Measurements from ENCODE around the gene SNAPC4. TPM values are rescaled to one million over a fixed set of nuclear protein-coding genes. Genes with fewer than 3 reads are reported as not detected.
"Not testable (repeated sequence)": the region's sequence is repeated elsewhere in the genome, so short reads cannot be mapped to it uniquely, and the experiment has no call there.

SNAPC4 gene
- polyA plus RNA-seq, 1 donor from 2014 or later = 6.8 TPM

DNA sequence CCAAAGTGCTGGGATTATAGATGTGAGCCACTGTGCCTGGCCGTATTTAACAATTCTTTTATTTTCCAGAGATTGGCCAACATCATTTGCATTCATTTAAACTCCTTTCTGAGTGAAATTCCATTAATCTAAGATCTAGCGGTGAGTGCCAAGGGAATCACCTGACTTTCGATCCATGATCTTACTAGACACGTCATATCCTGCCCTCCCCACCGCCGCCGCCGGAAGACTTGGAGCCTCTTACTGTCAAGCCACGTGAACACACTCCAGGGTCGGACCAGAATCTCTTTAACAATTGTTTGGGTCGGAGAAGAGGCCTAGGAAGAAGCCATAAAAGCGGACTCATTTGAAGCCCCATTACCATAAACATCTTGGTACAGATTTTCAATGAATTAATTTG, 26.8 kb upstream of the SNAPC4 start:
- no peaks in the 10 kb centered on the region for H3K36me3 ChIP-seq (ENCODE audit: insufficient read depth, low read length)

GRCh38 chr9:136425367-136425766, 25.4 kb upstream of the SNAPC4 start:
- not testable (repeated sequence) for H3K9ac ChIP-seq (ENCODE audit: low read length); H3K36me3 ChIP-seq (ENCODE audit: insufficient read depth, low read length); H3K4me2 ChIP-seq (ENCODE audit: low read length); H3K27ac ChIP-seq (ENCODE audit: low read length); H2AFZ ChIP-seq (ENCODE audit: low read depth, low read length); H3F3A ChIP-seq (ENCODE audit: insufficient read depth, low read length, poor library complexity, severe bottlenecking); H3K9me2 ChIP-seq (ENCODE audit: insufficient read depth, low read length); H3K9me3 ChIP-seq (ENCODE audit: low read length); H3K4me3 ChIP-seq (ENCODE audit: low read length); H3K79me2 ChIP-seq (replicated peaks; ENCODE audit: insufficient read depth, low read length); H4K20me1 ChIP-seq (ENCODE audit: insufficient read depth); H3K27me3 ChIP-seq (ENCODE audit: insufficient read depth, low read depth, low read length)

More for the DNA sequence above, 26.8 kb upstream of the SNAPC4 start:
- H3K79me2 ChIP-seq (replicated peaks; ENCODE audit: insufficient read depth, low read length) = no peaks in the 10 kb centered on the region
- no peak overlapping the region for H3K4me2 ChIP-seq (ENCODE audit: low read length)
- H2AFZ ChIP-seq (ENCODE audit: low read depth, low read length) = no peak overlapping the region
- H4K20me1 ChIP-seq (ENCODE audit: insufficient read depth) = no peaks in the 10 kb centered on the region
- H3K9me3 ChIP-seq (ENCODE audit: low read length) = no peaks in the 10 kb centered on the region
- no peaks in the 10 kb centered on the region for H3K9me2 ChIP-seq (ENCODE audit: insufficient read depth, low read length)
- no peaks in the 10 kb centered on the region for H3K27me3 ChIP-seq (ENCODE audit: insufficient read depth, low read depth, low read length)
- no peak overlapping the region for H3K27ac ChIP-seq (ENCODE audit: low read length)
- H3K9ac ChIP-seq (ENCODE audit: low read length) = no peak overlapping the region
- H3K4me3 ChIP-seq (ENCODE audit: low read length) = no peak overlapping the region
- H3F3A ChIP-seq (ENCODE audit: insufficient read depth, low read length, poor library complexity, severe bottlenecking) = no peaks in the 10 kb centered on the region
- TF ChIP-seq RAD21 (conservative IDR thresholded peaks at IDR 0.05) (no peak), EZH2 (IDR thresholded peaks at IDR 0.05; ENCODE audit: borderline replicate concordance, insufficient read depth, low read length, poor library complexity, severe bottlenecking) (no peak), SMC3 (conservative IDR thresholded peaks at IDR 0.05; ENCODE audit: poor library complexity) (no peak), MXI1 (conservative IDR thresholded peaks at IDR 0.05; ENCODE audit: poor library complexity, severe bottlenecking) (no peak), EP300 (conservative IDR thresholded peaks at IDR 0.05; ENCODE audit: poor library complexity, severe bottlenecking) (no peak), POLR2AphosphoS5 (IDR thresholded peaks at IDR 0.05) (no peak), TAF1 (IDR thresholded peaks at IDR 0.05; ENCODE audit: low read depth) (no peak), REST (IDR thresholded peaks at IDR 0.05; ENCODE audit: borderline replicate concordance) (no peak)
- TF ChIP-seq, protein P1, sequence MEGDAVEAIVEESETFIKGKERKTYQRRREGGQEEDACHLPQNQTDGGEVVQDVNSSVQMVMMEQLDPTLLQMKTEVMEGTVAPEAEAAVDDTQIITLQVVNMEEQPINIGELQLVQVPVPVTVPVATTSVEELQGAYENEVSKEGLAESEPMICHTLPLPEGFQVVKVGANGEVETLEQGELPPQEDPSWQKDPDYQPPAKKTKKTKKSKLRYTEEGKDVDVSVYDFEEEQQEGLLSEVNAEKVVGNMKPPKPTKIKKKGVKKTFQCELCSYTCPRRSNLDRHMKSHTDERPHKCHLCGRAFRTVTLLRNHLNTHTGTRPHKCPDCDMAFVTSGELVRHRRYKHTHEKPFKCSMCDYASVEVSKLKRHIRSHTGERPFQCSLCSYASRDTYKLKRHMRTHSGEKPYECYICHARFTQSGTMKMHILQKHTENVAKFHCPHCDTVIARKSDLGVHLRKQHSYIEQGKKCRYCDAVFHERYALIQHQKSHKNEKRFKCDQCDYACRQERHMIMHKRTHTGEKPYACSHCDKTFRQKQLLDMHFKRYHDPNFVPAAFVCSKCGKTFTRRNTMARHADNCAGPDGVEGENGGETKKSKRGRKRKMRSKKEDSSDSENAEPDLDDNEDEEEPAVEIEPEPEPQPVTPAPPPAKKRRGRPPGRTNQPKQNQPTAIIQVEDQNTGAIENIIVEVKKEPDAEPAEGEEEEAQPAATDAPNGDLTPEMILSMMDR (IDR thresholded peaks at IDR 0.05; ENCODE audit: poor library complexity, severe bottlenecking) = no peak

- Histone ChIP-seq H3K27ac (ENCODE audit: low read length) (no peak overlapping the region), H3K9me2 (ENCODE audit: insufficient read depth, low read length) (no peaks in the 10 kb centered on the region), H3K27me3 (ENCODE audit: insufficient read depth, low read depth, low read length) (no peaks in the 10 kb centered on the region), H3K9me3 (ENCODE audit: low read length) (no peaks in the 10 kb centered on the region), H4K20me1 (ENCODE audit: insufficient read depth) (no peaks in the 10 kb centered on the region), H2AFZ (ENCODE audit: low read depth, low read length) (no peak overlapping the region), H3K36me3 (ENCODE audit: insufficient read depth, low read length) (no peaks in the 10 kb centered on the region), H3K79me2 (replicated peaks; ENCODE audit: insufficient read depth, low read length) (no peaks in the 10 kb centered on the region), H3K4me2 (ENCODE audit: low read length) (no peak overlapping the region), H3K4me3 (ENCODE audit: low read length) (no peak overlapping the region), H3F3A (ENCODE audit: insufficient read depth, low read length, poor library complexity, severe bottlenecking) (no peaks in the 10 kb centered on the region), H3K9ac (ENCODE audit: low read length) (no peak overlapping the region)
- TF ChIP-seq POLR2AphosphoS5 (IDR thresholded peaks at IDR 0.05) (no peak), TAF1 (IDR thresholded peaks at IDR 0.05; ENCODE audit: low read depth) (no peak), REST (IDR thresholded peaks at IDR 0.05; ENCODE audit: borderline replicate concordance) (no peak), SMC3 (conservative IDR thresholded peaks at IDR 0.05; ENCODE audit: poor library complexity) (no peak), EZH2 (IDR thresholded peaks at IDR 0.05; ENCODE audit: borderline replicate concordance, insufficient read depth, low read length, poor library complexity, severe bottlenecking) (no peak), EP300 (conservative IDR thresholded peaks at IDR 0.05; ENCODE audit: poor library complexity, severe bottlenecking) (no peak), MXI1 (conservative IDR thresholded peaks at IDR 0.05; ENCODE audit: poor library complexity, severe bottlenecking) (no peak), RAD21 (conservative IDR thresholded peaks at IDR 0.05) (no peak)
These were observed 24.9 kb upstream of the SNAPC4 start for GRCh38 chr9:136424750-136425362.

All from neural cell (in vitro differentiated cells).